ENCODE data around the gene BIN1.
A peak's percentile ranks its signal among the peaks of the same experiment; 100 is the strongest.

The BIN1 gene

DNA sequence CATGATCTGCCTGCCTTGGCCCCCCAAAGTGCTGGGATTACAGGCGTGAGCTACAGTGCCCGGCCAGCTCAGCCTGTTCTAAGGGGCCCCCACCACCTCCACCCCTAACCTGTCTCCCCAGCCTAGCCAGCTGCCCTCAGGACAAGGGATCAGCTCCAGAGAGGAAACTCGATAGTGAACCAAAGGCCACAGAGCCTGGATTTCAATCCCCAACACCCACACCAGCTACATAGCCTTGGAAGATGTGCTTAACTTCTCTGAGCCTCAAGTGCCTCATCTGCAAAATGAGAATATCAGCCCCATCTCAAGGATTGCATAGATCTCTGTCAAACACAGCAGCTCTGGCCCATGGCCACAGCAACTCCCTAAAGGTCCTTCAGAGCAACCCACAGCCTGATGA is 32.0 kb downstream of the BIN1 start:
- no peak for DNase-seq

DNA sequence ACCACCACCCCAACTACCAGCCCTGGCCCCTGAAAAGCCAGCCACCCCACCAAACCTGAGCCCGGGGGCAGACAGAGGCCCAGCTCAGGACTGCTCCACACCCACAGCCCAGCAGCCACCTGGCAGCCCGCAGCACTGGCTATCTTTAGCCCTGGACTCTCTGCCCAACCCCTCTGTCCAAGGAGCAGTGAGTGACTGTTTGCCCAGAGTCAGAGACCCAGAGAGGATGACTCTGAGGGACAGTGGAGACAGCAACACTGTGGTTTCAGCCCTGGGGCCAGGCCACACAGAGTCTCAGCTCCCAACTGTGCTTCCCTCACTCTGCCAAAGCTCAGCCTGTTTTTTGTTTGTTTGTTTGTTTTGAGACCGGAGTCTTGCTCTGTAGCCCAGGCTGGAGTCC is 32.6 kb downstream of the BIN1 start:
- no peak for DNase-seq

DNA sequence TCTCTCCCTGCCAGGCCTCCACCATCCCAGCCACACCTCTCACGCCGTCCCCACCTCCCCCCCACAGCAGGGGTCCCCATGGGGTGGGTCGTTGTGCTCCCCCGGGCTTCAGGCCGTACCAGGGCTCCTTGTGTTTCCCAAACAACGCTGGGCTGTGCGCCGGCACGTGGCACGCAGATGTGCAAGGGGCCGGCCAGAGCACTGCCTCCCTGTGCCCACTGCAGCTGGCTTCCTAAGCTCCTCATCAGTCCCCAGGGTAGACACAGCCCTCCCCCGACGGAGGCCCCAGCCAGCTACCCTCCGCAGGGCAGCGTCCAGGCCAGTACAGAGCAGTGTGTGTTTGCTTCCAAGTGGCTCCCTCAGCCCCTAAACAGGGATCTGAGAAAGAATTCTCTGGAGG is 34.0 kb downstream of the BIN1 start:
- no peak for DNase-seq

DNA sequence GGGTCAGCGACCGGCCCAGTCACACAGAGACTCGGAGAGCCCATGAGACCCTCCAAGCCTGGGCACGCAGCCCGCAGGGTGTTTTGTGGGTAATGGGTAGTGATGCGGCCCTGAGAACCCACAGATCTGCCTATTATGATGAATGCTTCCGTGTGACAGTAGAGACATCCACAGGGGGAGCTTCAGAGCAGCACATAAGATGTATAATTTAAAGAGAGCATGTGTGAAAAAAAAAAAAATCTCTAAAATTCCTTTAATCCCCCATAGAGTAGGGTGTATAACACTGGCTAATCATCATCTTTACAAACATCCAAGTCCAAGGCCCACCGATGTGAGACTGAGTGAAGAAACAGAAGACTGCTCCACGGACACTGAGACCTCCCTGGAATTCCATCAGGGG is 34.6 kb downstream of the BIN1 start:
- no peak for DNase-seq

DNA sequence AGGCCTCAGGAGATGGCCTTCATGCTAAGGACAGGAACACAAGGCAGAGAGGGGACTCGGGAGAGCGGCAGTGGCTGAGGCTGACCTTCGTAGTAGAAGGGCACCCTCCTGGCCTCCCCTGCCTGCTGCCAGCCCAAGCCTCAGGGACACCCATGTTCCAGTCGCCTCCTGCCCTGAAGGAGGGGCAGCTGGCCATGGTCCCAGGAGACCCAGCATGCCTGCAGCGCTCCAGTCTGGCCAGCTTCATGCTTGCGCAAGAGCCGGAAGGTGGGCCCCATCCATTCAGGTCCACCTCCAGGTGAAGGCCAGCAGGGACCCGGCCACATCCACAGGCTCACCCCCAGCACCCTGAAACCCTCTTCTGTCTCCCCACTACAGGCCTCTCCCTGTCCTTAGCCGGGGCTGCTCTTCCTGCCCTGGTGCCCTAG is 35.0 kb downstream of the BIN1 start:
- DNase-seq = no peak

DNA sequence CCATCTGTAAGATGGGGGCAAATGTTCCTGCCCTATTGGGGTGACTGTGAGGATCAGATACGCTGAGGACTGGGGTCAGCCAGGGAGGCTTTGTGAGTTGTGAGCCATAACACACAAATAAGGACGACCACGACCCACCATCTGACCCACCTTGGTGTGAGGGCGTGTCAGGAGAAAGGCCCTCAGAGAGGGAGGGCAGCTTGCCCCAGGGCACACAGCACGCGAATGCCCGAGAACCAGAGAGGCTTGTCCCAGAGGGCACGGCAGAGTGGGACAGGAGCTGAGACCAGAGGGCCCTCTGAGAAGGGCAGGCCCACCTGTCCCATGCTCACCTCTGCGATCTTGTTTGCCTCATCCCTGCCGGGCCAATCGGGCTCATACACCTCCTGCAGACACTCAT is 36.7 kb downstream of the BIN1 start:
- no peak for DNase-seq

DNA sequence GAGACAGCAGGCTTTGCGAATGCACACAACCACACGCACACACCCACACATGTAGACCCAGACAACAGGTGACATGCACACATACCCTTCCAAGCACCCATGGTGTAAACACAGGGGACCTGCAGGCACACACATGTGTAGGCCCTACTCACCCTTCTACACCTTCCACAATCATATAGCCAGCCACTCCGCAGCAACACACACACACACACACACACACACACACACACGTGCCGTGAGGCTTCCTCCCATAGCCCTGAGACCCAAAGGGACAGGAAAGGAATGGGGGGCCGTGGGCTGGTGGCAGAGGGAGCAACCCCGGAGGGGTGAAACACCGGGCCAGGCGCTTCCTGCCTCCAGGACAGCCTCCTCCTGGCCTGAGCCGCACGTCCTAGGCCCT is 37.4 kb downstream of the BIN1 start:
- DNase-seq = no peak

DNA sequence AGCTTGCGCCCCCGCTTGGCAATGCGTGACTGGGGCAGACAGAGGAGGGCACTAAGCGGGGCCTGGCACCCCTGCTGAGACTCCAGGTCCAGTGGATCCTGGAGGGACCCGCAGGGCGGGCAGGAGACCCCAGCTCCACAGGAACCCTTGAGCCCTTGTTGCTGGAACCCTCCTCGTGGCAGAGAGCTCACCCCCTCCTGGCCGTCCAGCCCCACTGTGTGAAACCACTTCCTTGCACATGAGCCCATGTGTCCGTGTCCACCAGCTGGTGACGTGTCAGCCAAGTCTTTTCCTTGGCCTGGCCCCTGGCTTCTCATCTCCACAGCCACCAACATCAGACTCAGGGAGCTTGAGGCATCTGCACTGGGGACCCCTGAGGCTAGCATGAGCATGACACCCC is 38.0 kb downstream of the BIN1 start:
- no peak for DNase-seq

DNA sequence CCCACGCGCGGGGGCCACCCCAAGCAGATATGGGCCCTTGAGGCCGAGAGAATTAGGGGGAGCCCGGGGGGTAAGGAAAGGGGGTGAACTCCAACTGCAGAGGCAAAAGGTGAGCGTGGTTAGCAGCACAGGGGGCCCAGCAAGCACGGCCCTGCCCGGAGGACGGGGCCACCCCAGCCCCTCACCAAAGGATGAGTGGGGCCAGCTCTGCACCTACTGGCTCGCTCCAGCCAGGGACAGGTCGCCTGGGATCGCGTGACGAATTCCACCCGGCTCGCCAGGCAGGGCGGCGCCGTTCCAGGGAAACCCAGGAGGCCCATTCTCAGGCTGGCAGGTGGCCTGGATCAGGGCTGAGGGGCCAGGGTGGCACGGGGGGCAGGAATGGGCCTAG is 38.6 kb downstream of the BIN1 start:
- DNase-seq = no peak

DNA sequence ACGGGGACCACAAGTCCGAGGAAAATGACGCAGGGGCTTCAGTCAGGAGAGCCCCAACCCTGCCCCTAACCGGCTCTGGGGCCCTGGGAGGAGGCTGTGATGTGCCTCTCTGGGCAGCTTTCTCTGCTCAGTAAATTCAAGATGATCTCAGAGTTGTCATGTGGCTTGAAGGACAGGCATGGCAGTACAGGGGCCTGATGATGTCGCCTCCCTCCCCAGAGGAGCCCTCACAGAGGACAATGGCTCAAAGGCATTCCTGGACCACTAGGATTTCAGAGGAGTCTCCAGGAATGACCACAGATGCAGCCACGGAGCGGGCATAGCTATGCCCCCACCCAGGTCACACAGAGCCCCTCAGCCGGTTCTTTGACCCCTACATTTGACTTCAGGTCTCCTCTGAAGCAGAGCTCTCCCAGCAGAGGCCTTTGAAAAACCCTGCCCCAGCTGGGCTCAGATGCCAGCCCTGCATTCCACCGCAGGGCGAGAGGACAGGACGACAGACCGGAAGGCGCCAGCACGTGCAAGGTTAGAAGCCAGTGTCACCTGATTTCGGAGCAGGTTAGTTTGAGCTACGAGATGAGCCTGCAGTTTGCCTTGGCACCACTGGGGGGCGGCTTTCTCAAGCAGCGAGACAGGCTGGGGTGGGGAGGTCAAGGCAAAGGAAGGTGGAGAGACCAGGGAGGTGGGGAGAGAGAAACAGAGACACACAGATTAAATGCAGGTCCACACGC is 39.2 kb downstream of the BIN1 start:
- DNase-seq = peak; percentile 59

DNA sequence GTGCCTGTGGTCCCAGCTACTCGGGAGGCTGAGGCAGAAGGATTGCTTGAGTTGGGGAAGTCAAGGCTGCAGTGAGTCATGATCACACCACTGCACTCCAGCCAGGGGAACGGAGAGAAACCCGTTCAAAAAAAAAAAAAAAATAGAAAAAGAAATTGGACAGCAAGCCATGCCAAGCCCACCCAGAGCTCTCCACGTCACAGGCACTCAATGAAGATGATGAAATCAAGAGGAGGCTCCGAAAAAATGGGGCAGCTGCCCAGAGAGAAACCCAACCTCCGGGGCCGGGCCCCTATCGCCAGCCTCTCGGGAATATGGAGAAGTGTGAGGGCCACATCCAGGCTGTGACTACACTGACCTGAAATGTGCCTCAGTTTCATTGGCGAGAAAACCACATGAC is 40.0 kb downstream of the BIN1 start:
- no peak for DNase-seq

DNA sequence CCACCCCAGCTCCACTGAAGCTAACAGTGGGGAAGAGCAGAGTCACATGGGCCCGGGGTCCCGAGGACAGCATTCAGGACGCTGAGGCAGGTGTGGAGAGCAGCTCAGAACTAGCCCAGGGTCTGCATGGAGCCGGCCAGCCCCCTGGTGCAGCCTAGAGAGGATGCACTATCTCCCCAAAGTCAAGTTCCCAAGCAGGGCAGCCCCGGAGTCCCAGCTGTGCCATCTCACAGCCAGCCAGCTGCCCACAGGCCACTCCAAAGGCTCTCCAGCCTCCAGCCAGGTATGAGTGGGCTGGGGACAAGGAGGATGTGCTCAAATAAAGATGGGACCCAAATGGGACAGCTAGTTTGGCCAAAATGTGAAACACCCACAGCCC is 41.0 kb downstream of the BIN1 start:
- DNase-seq = no peak

DNA sequence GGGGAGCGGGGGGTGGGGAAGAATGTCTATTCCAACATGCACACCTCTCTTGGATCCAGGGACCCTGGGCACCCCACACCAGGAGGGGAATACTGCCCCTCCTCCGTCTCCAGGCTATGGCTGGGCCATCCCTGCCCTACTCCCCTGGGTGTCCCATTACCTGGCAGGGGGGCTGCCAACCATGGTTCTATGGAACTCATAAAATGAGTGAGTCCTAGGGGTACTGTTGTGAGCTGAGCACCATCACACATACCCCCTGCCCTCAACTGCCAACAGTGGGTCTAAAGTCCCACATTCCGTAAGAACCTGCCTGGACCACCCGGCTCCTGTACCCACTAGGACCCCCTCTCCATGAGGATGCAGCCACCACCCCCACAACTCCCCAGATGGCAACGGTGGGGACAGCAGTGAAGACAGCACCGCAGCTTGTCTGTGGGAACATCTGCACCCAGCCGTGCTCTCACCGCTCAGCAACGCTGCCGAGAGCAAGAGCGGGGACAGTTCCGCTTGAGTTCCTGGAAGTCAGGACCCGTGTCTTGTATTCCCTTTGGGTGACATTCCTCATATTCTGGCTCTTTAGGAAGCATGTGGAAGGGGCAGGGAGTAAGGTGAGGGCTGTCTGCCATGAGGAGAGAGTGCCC is 41.5 kb downstream of the BIN1 start:
- DNase-seq = no peak

DNA sequence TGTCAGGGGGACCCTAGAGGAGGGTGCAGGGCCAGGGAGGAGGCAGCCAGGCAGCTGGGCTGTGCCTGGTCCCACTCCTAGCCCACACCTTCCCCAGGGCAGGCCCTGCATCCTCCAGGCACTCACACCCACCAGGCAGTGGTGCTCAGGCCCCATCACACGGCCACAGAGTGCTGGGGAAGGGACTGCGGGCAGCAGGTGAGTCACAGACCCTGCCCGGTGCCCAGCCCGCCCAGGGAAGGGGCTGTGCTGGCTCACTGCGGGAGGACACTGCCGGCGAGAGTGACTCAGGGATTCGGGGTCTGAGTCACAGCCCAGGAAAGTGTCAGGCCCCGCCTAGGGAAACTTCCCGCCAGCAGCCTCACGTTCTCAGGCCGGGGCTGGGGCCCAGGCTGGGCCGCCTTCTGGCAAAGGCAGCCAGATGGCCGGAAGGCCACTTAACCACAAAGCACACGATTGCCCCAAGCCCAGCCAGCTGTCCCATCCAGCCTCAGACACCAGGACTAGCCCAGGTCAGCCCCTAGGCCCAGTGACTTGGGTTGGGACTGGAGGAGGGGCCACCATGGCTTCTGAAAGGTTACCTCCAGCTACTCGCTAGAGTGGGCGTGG is 42.2 kb downstream of the BIN1 start:
- peak; percentile 89 for DNase-seq

DNA sequence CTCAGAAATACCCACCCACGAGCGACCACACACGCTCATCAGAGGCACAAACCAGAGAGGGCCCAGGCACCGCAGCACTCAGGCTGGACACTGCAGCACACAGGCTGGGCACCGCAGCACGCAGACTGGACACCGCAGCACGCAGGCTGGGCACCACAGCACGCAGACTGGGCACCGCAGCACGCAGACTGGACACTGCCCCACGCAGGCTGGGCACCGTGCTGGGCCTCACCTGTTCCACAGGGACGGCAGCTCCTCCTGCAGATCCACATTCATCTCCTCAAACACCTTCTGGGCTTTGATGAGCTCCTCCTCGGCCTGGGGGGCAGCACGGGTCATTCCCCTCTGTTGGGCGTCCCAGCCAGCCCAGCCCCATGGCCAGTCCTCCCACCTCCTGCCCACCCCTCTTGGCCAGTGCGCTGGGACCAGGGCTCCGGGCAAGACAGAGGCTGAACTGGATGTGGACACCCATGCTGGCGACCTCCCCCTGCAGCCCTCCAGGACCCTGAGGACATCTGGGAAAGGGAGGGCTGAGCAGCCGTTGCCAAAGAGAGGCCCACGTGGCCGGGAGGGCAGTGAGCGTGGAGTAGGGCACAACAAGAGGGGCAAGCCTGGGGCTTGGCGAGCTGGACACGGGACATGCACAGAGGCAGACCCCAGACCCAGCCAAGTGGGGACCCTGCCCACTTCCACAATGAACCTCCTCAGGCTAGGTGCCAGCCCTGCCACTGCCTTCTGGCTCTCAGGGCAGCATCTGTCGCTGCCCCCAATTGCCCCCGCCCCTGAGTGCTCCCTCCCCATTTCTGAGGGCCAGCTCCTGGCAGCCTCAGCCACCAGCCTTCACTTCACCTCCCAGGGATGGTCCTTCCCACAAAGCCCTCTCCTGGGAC is 43.0 kb downstream of the BIN1 start:
- no peak for DNase-seq

DNA sequence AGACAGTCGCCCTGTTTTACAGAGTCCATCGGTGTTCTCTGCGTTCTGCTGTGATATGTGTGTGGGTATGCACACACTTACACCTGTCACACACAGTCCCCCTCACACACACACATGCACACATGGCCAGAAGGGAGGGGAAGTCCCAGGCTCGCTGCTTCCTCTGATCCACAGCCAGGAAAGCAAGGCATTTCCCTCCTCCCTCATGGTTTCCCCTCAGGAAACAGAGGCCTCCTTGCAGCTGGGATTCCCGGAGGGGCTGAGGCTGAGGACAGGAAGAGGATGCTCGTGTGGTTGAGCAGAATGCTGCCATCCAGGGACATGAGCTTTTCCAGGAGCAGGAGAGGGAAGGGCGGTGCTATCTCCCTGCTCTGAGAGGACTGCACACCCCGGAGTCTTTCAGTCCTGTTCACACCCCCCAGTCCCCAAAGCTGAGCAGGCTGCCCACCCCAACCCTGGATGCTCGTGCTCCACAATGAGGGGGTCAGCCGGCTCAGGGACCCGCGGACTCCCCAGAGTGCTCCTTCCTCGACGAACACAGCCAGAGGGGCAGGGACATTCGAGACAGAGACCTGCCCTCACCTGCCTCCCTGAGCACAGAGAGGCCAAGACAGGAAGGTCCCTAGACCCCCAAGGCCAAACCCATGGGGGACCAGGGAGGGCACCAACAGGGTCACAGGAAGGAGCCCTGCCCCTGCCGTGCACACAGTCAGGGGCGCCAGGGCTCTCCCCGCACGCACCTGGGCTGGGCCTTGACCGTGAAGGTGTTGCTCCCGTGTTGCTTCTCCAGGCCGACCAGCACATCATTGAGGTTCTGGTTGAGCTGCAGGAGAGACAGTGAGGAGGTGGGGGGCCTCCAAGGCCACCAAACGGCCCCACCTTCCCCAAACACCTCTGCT is 45.3 kb downstream of the BIN1 start:
- no peak for DNase-seq

DNA sequence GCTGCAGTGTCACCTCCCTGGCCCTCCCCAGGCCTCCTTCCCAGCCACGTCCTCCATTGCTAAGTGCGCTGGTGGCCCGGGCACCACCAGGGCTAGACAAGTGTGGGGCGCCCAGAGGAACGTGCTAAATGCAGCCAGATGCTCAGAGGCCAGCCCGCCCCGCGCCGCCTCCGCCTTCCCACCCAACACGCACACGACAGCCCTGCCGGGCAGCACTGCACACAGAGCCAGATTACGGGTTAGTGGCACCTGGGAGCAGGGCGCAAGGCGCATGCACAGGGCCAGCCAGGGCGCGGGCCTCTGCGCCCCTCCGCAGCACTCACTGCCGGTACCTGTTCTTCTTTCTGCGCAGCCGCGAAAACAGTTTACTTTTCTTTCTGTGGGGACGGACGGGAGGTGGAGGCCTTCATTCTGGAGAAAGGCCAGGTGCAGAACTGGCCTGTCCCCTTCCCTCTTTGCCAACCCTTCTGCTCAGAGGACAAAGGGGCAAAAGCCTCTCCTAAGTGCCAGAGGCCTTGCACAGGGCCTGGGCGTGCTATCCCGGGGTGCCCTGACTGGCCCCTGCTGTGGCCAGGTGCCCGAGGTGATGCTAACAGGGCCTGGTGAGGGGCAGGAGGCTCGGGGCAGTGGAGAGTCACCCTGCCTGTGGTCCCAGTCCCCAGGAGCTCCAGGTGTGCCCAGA is 46.5 kb downstream of the BIN1 start:
- DNase-seq = no peak

DNA sequence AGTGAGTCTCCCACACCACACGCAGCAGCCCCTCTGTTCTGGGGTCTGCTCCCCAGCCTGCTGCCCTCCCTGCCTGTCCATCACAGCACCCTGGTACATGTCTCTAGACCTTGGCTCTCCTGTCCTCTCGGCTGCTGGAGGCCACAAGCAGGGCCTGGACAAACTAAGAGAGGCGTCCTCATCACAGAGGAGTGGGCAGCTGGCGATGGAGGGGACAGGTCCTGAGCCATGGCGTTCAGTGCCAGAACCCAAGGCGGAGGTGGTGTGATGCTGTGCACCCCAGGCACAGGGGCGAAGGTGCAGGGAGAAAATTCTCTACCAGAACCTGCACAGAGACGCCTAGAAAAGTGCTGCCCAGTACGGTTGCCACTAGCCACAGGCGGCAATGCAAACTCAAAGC is 47.4 kb downstream of the BIN1 start:
- no peak for DNase-seq

DNA sequence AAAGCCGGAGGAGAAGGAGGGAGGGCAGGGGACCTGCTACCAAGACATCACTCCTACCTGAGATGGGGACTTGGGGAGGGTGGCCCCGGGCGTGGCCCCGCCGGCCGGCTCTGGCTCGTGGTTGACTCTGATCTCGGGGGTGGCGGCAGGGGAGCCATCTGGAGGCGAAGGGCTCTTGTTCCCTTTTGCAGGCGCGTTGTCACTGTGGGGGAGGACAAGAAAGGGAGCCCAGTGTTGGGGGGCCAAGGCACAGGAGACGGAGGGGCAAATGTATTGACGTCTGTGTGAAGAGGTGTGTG is 48.1 kb downstream of the BIN1 start:
- DNase-seq = no peak

DNA sequence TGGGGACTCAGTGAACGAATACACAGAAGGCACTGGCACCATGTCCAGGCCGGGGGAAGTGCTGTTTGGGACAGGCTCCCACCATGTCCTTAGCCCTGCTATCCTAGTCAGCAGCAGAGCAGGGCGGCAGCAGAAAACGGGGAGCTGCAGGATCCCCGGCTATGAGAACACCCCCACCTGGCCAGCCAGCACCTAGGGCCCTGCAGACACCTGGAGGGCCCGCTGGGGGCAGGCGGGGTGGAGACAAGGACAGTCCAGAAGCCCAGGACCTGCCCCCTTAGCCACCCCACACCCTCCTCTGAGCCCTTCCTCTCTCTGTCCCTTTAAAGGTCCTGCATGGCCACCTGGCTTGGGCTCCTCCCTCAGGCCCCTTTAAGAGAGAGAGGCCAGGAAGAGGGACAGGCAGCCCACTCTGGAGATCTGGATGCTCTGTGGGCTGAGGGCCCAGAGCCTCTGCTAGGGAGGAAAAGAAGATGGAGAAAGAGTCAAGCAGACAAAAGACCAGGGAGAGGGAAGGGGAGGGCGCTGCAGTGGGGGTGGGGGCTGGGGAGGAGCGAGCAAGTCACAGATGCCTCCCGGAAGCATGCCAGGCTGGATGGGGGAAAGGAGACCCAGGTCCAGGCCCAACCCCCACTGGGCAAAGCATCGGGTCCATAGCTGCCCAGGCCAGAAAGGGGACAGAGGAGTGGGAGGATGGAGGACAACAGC is 48.6 kb downstream of the BIN1 start:
- no peak for DNase-seq
